Stimulated activated naive CD8-positive, alpha-beta T cell treated with anti-CD3 and anti-CD28 coated beads, Interleukin-15, Interleukin-2, amounts not matched to agents 100 ng/mL and 50 ng/mL, for 24 hours (primary cell): ENCODE measurements around the gene GALNTL6.
"Not testable (repeated sequence)": the region's sequence is repeated elsewhere in the genome, so short reads cannot be mapped to it uniquely, and the experiment has no call there.

Source experiments
- H3K27ac Mint-ChIP-seq: one replicate; pipeline ENCODE4 v1.8.0; 2021; ENCODE audit warnings: mild to moderate bottlenecking, mixed read lengths
- H3K27me3 Mint-ChIP-seq: one replicate; pipeline ENCODE4 v1.8.0; 2021; ENCODE audit warnings: mixed read lengths
- H3K36me3 Mint-ChIP-seq: one replicate; pipeline ENCODE4 v1.8.0; 2021; ENCODE audit warnings: low read depth, mixed read lengths
- H3K4me1 Mint-ChIP-seq: one replicate; pipeline ENCODE4 v1.8.0; 2021; ENCODE audit warnings: low read depth, mixed read lengths
- H3K4me3 Mint-ChIP-seq: one replicate; pipeline ENCODE4 v1.8.0; 2021; ENCODE audit warnings: mild to moderate bottlenecking, mixed read lengths
- H3K9me3 Mint-ChIP-seq: one replicate; pipeline ENCODE4 v1.8.0; 2021; ENCODE audit warnings: mixed read lengths

GALNTL6 gene

DNA sequence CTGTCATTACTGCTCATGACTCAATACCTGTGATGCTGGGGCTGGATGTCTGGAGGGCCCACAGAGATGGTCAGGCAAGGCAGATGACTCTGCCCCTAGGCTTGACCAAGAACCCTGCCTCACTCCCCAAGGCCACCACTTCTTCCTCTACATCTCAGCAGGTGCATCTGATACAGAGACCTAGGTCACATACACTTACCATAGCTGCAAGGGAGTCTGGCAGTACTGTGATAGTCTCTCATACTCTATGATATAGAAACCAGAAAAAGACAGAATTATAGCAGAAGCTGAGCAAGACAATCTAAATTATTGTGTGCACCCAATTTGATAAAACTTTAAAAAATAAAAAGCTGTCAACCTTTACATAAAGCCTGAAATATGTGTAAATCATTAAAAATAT is 878.3 kb downstream of the GALNTL6 start:
- Mint-ChIP-seq H3K4me1 (no peaks in the 10 kb centered on the region), H3K9me3 (peaks cover 22% of the 10 kb centered on the region), H3K4me3 (no peak overlapping the region), H3K36me3 (no peaks in the 10 kb centered on the region), H3K27ac (no peak overlapping the region), H3K27me3 (no peaks in the 10 kb centered on the region)

GRCh38 chr4:172692701-172693100 is 879.5 kb downstream of the GALNTL6 start:
- no peaks in the 10 kb centered on the region for H3K36me3 Mint-ChIP-seq
- no peak overlapping the region for H3K27ac Mint-ChIP-seq
- H3K4me3 Mint-ChIP-seq: no peak overlapping the region
- H3K9me3 Mint-ChIP-seq: peaks cover 22% of the 10 kb centered on the region
- no peaks in the 10 kb centered on the region for H3K4me1 Mint-ChIP-seq
- no peaks in the 10 kb centered on the region for H3K27me3 Mint-ChIP-seq

GRCh38 chr4:172698256-172698655 is 885.1 kb downstream of the GALNTL6 start:
- peaks cover 10% of the 10 kb centered on the region for H3K9me3 Mint-ChIP-seq
- no peaks in the 10 kb centered on the region for H3K36me3 Mint-ChIP-seq
- H3K27me3 Mint-ChIP-seq: no peaks in the 10 kb centered on the region
- no peak overlapping the region for H3K4me3 Mint-ChIP-seq
- H3K4me1 Mint-ChIP-seq: no peaks in the 10 kb centered on the region
- H3K27ac Mint-ChIP-seq: no peak overlapping the region

- H3K4me1 Mint-ChIP-seq: no peaks in the 10 kb centered on the region
- peaks cover 20% of the 10 kb centered on the region for H3K9me3 Mint-ChIP-seq
- H3K4me3 Mint-ChIP-seq: no peak overlapping the region
- H3K27me3 Mint-ChIP-seq: no peaks in the 10 kb centered on the region
- H3K27ac Mint-ChIP-seq: no peak overlapping the region
- no peaks in the 10 kb centered on the region for H3K36me3 Mint-ChIP-seq
Measured at GRCh38 chr4:172705565-172705964, 892.4 kb downstream of the GALNTL6 start.

DNA sequence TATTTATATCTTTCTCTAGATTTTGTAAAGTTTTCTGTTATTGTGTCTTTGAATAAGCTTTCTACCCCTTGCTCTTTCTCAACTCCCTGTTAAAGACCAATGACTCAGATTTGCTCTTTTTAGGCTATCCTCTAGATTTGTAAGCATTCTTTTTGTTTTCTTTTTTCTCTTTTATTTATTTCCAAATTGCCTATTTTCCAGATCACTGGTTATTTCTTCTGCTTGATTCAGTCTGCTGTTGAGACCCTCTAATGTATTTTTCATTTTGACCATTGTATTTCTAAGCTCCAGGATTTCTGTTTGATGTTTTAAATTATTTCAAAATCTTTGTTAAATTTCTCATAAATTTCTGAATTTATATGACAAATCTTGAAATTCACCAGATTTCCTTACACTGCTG is 892.8 kb downstream of the GALNTL6 start:
- no peak overlapping the region for H3K27ac Mint-ChIP-seq

GRCh38 chr4:172707622-172708021 is 894.4 kb downstream of the GALNTL6 start:
- H3K9me3 Mint-ChIP-seq: peaks cover 20% of the 10 kb centered on the region
- H3K27ac Mint-ChIP-seq: no peak overlapping the region
- H3K27me3 Mint-ChIP-seq: no peaks in the 10 kb centered on the region
- H3K4me3 Mint-ChIP-seq: no peak overlapping the region
- H3K36me3 Mint-ChIP-seq: no peaks in the 10 kb centered on the region
- no peaks in the 10 kb centered on the region for H3K4me1 Mint-ChIP-seq

More for the DNA sequence above, 892.8 kb downstream of the GALNTL6 start:
- H3K36me3 Mint-ChIP-seq: no peaks in the 10 kb centered on the region
- H3K9me3 Mint-ChIP-seq: peaks cover 20% of the 10 kb centered on the region
- no peak overlapping the region for H3K4me3 Mint-ChIP-seq
- H3K4me1 Mint-ChIP-seq: no peaks in the 10 kb centered on the region
- no peaks in the 10 kb centered on the region for H3K27me3 Mint-ChIP-seq

GRCh38 chr4:172708184-172708583 is 895.0 kb downstream of the GALNTL6 start:
- no peaks in the 10 kb centered on the region for H3K36me3 Mint-ChIP-seq
- no peaks in the 10 kb centered on the region for H3K4me1 Mint-ChIP-seq
- H3K9me3 Mint-ChIP-seq: peaks cover 18% of the 10 kb centered on the region
- no peak overlapping the region for H3K27ac Mint-ChIP-seq
- no peaks in the 10 kb centered on the region for H3K27me3 Mint-ChIP-seq
- no peak overlapping the region for H3K4me3 Mint-ChIP-seq

GRCh38 chr4:172709376-172709775 is 896.2 kb downstream of the GALNTL6 start:
- Mint-ChIP-seq H3K27me3 (no peaks in the 10 kb centered on the region), H3K4me3 (no peak overlapping the region), H3K9me3 (peaks cover 15% of the 10 kb centered on the region), H3K4me1 (no peaks in the 10 kb centered on the region), H3K27ac (no peak overlapping the region), H3K36me3 (no peaks in the 10 kb centered on the region)

DNA sequence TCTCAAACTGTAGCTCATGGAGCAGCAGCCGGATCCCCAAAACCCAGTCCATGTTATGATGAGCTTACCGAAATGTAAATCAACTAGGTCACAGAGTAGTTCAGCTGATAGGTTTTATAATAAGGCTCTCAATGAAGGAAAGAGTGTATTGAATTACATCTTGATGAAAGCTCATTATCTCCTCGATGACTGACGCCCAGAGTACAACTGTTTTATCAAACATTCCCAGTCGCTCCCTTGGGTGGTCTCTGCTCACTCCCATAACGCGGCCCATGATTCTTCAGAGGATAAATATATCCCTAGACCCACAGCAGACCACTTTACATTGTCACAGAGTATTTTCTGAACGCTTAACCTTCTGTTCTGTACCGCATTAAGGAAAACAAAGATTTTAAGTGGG is 903.1 kb downstream of the GALNTL6 start:
- no peak overlapping the region for H3K27ac Mint-ChIP-seq
- H3K27me3 Mint-ChIP-seq: no peaks in the 10 kb centered on the region
- H3K9me3 Mint-ChIP-seq: peaks cover 4% of the 10 kb centered on the region
- H3K4me3 Mint-ChIP-seq: no peak overlapping the region
- no peaks in the 10 kb centered on the region for H3K36me3 Mint-ChIP-seq
- H3K4me1 Mint-ChIP-seq: no peaks in the 10 kb centered on the region

DNA sequence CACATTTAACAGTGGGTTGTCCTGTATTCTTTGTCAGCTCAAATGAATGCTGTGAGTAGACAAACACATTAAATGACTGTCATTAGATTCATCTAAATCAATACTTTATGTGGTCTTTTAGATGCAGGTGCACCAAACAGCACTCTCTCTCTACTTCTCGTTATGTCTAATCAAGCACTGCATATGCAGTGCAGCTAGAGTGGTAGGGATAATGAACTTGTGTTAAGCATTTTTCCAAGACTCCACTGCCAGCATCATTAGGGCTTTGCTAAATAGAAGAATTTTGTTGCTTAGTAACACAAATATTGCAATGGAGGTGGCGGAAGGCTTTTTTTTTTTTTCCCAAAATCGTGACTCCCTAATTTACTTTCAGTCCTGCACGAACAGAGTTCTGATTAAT is 908.5 kb downstream of the GALNTL6 start:
- Mint-ChIP-seq H3K36me3 (no peaks in the 10 kb centered on the region), H3K9me3 (peaks cover 15% of the 10 kb centered on the region), H3K4me1 (no peaks in the 10 kb centered on the region), H3K27me3 (no peaks in the 10 kb centered on the region), H3K27ac (no peak overlapping the region), H3K4me3 (no peak overlapping the region)

- Mint-ChIP-seq H3K27ac (no peak overlapping the region), H3K36me3 (no peaks in the 10 kb centered on the region), H3K4me1 (no peaks in the 10 kb centered on the region), H3K4me3 (no peak overlapping the region), H3K9me3 (peaks cover 24% of the 10 kb centered on the region), H3K27me3 (no peaks in the 10 kb centered on the region)
Measured at GRCh38 chr4:172725581-172725980, 912.4 kb downstream of the GALNTL6 start.

DNA sequence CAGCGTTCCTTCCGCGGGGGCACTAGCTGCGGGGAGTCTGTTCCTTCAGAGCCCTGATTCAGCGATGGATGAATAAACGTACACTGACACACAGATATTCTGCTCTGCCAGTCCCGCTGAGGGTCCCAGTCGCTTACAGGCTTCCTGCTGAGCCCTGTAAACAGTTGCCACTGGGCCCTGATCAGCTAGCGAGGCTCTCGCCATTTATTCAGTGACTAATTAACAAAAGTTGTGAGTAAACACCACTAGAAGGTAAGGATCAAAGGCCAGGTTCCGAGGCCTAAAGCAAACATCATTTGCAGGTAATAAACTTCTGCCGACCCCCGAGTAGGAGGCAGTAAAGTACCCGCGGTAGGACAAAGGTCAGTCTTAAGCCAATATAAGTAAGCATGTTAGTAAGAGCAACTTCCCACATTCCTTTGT is 912.8 kb downstream of the GALNTL6 start:
- Mint-ChIP-seq H3K4me3 (no peak overlapping the region), H3K27me3 (no peaks in the 10 kb centered on the region), H3K27ac (no peak overlapping the region), H3K9me3 (peaks cover 25% of the 10 kb centered on the region), H3K36me3 (no peaks in the 10 kb centered on the region), H3K4me1 (no peaks in the 10 kb centered on the region)

DNA sequence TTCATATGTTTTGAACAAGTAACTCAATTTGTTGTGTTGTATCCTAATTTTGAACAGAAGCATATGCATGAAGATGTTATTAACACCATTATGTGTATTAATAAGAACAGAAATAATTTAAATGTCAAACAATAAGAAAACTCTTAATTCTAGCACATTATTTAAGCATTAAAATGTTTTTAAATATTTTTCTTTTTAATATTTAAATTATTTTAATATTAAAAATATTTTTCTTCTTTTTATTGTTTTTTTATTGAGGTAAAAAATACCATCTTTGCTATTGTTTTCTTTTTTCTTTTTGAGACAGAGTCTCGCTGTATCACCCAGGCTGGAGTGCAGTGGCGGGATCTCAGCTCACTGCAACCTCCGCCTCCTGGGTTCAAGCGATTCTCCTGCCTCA is 914.4 kb downstream of the GALNTL6 start:
- Mint-ChIP-seq H3K4me3 (no peak overlapping the region), H3K27me3 (no peaks in the 10 kb centered on the region), H3K4me1 (no peaks in the 10 kb centered on the region), H3K9me3 (peaks cover 29% of the 10 kb centered on the region), H3K27ac (no peak overlapping the region), H3K36me3 (no peaks in the 10 kb centered on the region)

GRCh38 chr4:172733645-172734044 is 920.4 kb downstream of the GALNTL6 start:
- H3K4me1 Mint-ChIP-seq, H3K27ac Mint-ChIP-seq, H3K36me3 Mint-ChIP-seq, H3K27me3 Mint-ChIP-seq, H3K4me3 Mint-ChIP-seq: not testable (repeated sequence)
- H3K9me3 Mint-ChIP-seq: peaks cover 44% of the 10 kb centered on the region

- Mint-ChIP-seq H3K4me3 (no peak overlapping the region), H3K36me3 (peaks cover 5% of the 10 kb centered on the region), H3K9me3 (peaks cover 49% of the 10 kb centered on the region), H3K4me1 (no peaks in the 10 kb centered on the region), H3K27me3 (no peaks in the 10 kb centered on the region), H3K27ac (no peak overlapping the region)
Measured at GRCh38 chr4:172734555-172734954, 921.4 kb downstream of the GALNTL6 start.

DNA sequence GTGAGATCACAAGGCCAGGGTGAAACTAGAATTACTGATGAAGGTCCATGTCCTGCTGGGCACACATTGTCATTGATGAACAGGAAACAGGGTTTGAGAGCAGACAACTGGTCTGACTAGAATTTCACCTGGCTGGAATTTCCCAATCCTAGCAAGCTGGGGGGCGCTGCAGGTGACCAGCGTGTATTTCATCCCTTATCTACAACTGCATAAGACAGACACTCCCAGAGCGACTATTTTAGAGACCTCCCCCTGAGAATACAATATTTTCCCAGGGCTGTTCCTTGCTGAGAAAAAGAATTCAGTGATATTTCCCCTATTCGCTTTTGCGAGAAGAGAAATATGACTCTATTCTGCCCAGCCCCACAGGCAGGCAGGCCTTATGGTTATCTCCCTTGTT is 922.8 kb downstream of the GALNTL6 start:
- H3K4me3 Mint-ChIP-seq: no peak overlapping the region
- peaks cover 5% of the 10 kb centered on the region for H3K36me3 Mint-ChIP-seq
- H3K9me3 Mint-ChIP-seq: peaks cover 40% of the 10 kb centered on the region
- H3K4me1 Mint-ChIP-seq: no peaks in the 10 kb centered on the region
- no peaks in the 10 kb centered on the region for H3K27me3 Mint-ChIP-seq
- H3K27ac Mint-ChIP-seq: no peak overlapping the region
